ENCODE results near the gene NCKAP1.
"Not testable (repeated sequence)": the region's sequence is repeated elsewhere in the genome, so short reads cannot be mapped to it uniquely, and the experiment has no call there.

Gene NCKAP1

GRCh38 chr2:183027443-183027842 lies 10.8 kb downstream of the NCKAP1 start:
- H3K9me3 Mint-ChIP-seq = no peaks in the 10 kb centered on the region
- H3K36me3 Mint-ChIP-seq (ENCODE audit: low read depth) = no peaks in the 10 kb centered on the region
- H3K4me3 Mint-ChIP-seq = no peak overlapping the region
- ATAC-seq (no peak), DNase-seq (no peak)
- H3K27ac Mint-ChIP-seq = no peak overlapping the region
- H3K27me3 Mint-ChIP-seq = peaks cover 52% of the 10 kb centered on the region
- H3K4me1 Mint-ChIP-seq = no peaks in the 10 kb centered on the region

DNA sequence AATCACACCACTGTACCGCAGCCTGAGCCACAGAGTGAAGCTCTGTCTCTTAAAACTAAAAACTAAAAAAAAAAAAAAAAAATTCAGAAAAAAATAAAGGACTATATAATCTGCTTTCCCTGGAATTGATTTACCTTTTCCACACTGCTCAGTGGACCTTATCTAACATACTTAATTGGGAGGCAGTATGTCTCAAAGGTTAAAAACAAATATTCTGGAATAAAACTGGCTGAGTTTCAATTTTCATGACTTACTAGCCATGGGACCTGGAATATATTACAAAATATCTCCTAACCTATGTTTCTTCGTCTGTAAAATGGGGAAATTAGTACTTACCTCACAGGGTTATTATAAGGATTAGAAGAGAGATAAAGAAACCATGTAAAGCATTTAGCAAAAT lies 11.8 kb downstream of the NCKAP1 start:
- Mint-ChIP-seq H3K27ac (no peak overlapping the region), H3K9me3 (no peaks in the 10 kb centered on the region), H3K36me3 (ENCODE audit: low read depth) (peaks cover 3% of the 10 kb centered on the region), H3K27me3 (peaks cover 48% of the 10 kb centered on the region), H3K4me1 (no peaks in the 10 kb centered on the region), H3K4me3 (no peak overlapping the region)
- DNase-seq (no peak), ATAC-seq (no peak)

- DNase-seq = no peak
- no peak for ATAC-seq
- peaks cover 3% of the 10 kb centered on the region for H3K36me3 Mint-ChIP-seq (ENCODE audit: low read depth)
- peaks cover 49% of the 10 kb centered on the region for H3K27me3 Mint-ChIP-seq
- H3K4me1 Mint-ChIP-seq = no peaks in the 10 kb centered on the region
- H3K9me3 Mint-ChIP-seq = no peaks in the 10 kb centered on the region
- H3K4me3 Mint-ChIP-seq = no peak overlapping the region
- no peak overlapping the region for H3K27ac Mint-ChIP-seq
Observed at GRCh38 chr2:183025993-183026392, 12.3 kb downstream of the NCKAP1 start.

DNA sequence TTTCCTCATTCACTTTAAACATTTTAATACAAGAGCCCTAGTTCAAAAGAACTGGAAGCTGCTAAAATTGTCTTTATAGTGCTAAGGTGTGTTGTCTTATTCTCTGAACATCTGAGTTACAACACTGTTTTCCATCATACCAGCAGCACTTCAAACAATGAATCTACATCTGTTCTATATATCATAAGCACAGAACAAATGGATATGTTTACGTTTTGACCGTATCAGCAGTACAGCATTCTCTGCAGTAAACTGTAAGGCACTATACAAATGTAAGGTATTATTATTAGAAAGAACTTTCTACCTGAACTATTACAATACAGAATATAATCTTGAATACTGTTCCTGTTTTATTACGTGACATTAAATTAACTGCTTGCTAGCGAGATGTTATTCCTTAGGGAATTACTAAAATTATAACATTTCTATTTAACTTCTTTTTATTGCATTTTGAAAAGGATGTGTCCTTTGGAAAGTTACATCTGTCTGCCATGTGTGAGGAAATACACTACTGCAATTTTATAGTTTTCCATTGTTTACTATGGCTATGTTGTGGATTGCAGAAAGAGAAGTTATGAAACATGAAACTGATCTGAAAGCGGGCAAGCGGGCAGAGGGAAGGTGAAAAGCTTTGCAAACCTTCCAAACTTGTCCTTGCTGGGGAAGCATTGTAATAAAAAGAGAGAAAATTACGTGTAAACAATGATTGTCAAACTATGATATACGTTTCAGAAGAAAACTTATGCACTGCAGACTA lies 13.7 kb downstream of the NCKAP1 start:
- Mint-ChIP-seq H3K36me3 (ENCODE audit: low read depth) (peaks cover 3% of the 10 kb centered on the region), H3K27ac (no peak overlapping the region), H3K27me3 (peaks cover 47% of the 10 kb centered on the region), H3K4me1 (no peaks in the 10 kb centered on the region), H3K4me3 (no peak overlapping the region), H3K9me3 (no peaks in the 10 kb centered on the region)
- ATAC-seq (no peak), DNase-seq (no peak)

DNA sequence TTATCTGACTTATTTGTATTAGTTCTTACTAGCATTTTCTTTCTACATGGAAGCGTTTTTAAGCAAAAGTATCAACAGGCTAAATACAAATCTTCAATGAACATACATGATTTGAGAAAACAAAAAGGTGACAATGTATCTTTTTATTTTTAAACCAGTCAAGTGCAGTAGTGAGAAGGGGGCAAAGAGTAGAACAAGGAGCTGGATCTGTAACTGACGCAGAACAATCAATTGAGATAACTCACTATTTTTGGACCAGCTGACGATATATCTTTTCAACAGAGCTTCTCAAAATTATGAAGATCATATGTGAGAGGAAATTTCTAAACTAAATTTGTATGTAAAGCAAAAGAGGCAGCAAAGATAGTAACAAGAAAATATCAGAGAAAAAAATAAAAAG lies 15.5 kb downstream of the NCKAP1 start:
- Mint-ChIP-seq H3K4me3 (no peak overlapping the region), H3K27me3 (peaks cover 39% of the 10 kb centered on the region), H3K27ac (no peak overlapping the region), H3K4me1 (no peaks in the 10 kb centered on the region), H3K36me3 (ENCODE audit: low read depth) (peaks cover 3% of the 10 kb centered on the region), H3K9me3 (no peaks in the 10 kb centered on the region)
- no peak for DNase-seq
- no peak for ATAC-seq

GRCh38 chr2:183021613-183022012 lies 16.6 kb downstream of the NCKAP1 start:
- H3K27me3 Mint-ChIP-seq = peaks cover 33% of the 10 kb centered on the region
- no peak for DNase-seq
- H3K4me3 Mint-ChIP-seq = no peak overlapping the region
- no peaks in the 10 kb centered on the region for H3K9me3 Mint-ChIP-seq
- peaks cover 3% of the 10 kb centered on the region for H3K36me3 Mint-ChIP-seq (ENCODE audit: low read depth)
- no peak for ATAC-seq
- H3K4me1 Mint-ChIP-seq = no peaks in the 10 kb centered on the region
- H3K27ac Mint-ChIP-seq = no peak overlapping the region

- H3K27me3 Mint-ChIP-seq = peaks cover 29% of the 10 kb centered on the region
- no peak overlapping the region for H3K27ac Mint-ChIP-seq
- no peaks in the 10 kb centered on the region for H3K9me3 Mint-ChIP-seq
- ATAC-seq (no peak), DNase-seq (no peak)
- peaks cover 3% of the 10 kb centered on the region for H3K36me3 Mint-ChIP-seq (ENCODE audit: low read depth)
- H3K4me3 Mint-ChIP-seq = no peak overlapping the region
- H3K4me1 Mint-ChIP-seq = no peaks in the 10 kb centered on the region
Observed at GRCh38 chr2:183019718-183020442, 18.4 kb downstream of the NCKAP1 start.

- H3K4me3 Mint-ChIP-seq, H3K27ac Mint-ChIP-seq: not testable (repeated sequence)
- H3K27me3 Mint-ChIP-seq = peaks cover 32% of the 10 kb centered on the region
Observed at GRCh38 chr2:183017845-183018244, 20.4 kb downstream of the NCKAP1 start.

GRCh38 chr2:183014005-183014404 lies 24.3 kb downstream of the NCKAP1 start:
- H3K27ac Mint-ChIP-seq = no peak overlapping the region
- DNase-seq (no peak), ATAC-seq (no peak)
- peaks cover 20% of the 10 kb centered on the region for H3K27me3 Mint-ChIP-seq
- H3K4me3 Mint-ChIP-seq = no peak overlapping the region
- H3K36me3 Mint-ChIP-seq (ENCODE audit: low read depth) = no peaks in the 10 kb centered on the region
- H3K4me1 Mint-ChIP-seq = no peaks in the 10 kb centered on the region
- H3K9me3 Mint-ChIP-seq = no peaks in the 10 kb centered on the region

More at GRCh38 chr2:183017845-183018244, 20.4 kb downstream of the NCKAP1 start:
- not testable (repeated sequence) for H3K9me3 Mint-ChIP-seq; ATAC-seq; H3K4me1 Mint-ChIP-seq; H3K36me3 Mint-ChIP-seq (ENCODE audit: low read depth); DNase-seq

DNA sequence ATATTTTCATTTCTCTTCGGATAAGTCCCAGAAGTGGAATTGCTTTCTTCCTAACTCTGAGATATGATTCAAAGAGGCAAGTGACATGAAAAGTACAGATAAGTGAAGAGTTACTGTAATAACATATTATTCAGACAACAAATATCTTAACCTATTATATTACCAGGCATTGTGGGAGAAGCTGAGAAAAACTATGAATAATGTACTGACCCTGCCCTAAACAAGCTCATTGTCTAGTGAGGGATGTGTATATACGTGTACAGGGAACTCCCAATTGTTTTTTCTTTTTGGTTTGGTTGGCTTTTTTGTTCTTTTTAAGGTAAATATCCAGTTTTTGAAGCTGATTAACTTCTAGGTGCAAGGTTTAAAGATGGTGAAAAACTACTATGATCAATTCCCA lies 26.5 kb downstream of the NCKAP1 start:
- ATAC-seq = no peak
- Mint-ChIP-seq H3K27ac (no peak overlapping the region), H3K9me3 (no peaks in the 10 kb centered on the region), H3K27me3 (peaks cover 18% of the 10 kb centered on the region), H3K4me3 (no peak overlapping the region), H3K36me3 (ENCODE audit: low read depth) (no peaks in the 10 kb centered on the region), H3K4me1 (no peaks in the 10 kb centered on the region)
- DNase-seq = no peak

DNA sequence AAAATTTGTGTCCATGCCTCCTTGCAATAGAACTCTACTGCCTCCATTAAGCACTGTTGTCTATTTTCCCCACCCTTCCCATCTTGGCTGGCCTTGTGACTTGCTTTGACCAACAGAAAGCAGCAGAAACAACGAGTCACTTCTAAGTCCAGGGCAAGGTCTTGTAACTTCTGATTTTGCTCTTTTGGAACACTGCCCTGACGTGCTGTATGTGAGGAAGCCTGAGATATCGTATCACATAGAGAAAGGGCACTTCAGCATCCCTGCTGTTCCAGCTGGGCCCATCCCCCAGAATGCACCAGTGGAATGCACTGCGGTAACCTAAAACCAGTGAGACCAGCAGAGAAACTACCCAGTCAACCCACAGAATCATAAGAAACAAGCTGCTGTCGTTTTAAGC lies 28.1 kb downstream of the NCKAP1 start:
- no peak overlapping the region for H3K4me3 Mint-ChIP-seq
- H3K4me1 Mint-ChIP-seq = no peaks in the 10 kb centered on the region
- no peaks in the 10 kb centered on the region for H3K9me3 Mint-ChIP-seq
- no peaks in the 10 kb centered on the region for H3K36me3 Mint-ChIP-seq (ENCODE audit: low read depth)
- H3K27ac Mint-ChIP-seq = no peak overlapping the region
- peaks cover 12% of the 10 kb centered on the region for H3K27me3 Mint-ChIP-seq
- ATAC-seq = no peak
- no peak for DNase-seq

- no peaks in the 10 kb centered on the region for H3K36me3 Mint-ChIP-seq (ENCODE audit: low read depth)
- no peak overlapping the region for H3K4me3 Mint-ChIP-seq
- no peak overlapping the region for H3K27ac Mint-ChIP-seq
- H3K9me3 Mint-ChIP-seq = no peaks in the 10 kb centered on the region
- DNase-seq = no peak
- ATAC-seq = no peak
- peaks cover 12% of the 10 kb centered on the region for H3K27me3 Mint-ChIP-seq
- H3K4me1 Mint-ChIP-seq = no peaks in the 10 kb centered on the region
Observed at GRCh38 chr2:183009249-183009899, 28.9 kb downstream of the NCKAP1 start.

DNA sequence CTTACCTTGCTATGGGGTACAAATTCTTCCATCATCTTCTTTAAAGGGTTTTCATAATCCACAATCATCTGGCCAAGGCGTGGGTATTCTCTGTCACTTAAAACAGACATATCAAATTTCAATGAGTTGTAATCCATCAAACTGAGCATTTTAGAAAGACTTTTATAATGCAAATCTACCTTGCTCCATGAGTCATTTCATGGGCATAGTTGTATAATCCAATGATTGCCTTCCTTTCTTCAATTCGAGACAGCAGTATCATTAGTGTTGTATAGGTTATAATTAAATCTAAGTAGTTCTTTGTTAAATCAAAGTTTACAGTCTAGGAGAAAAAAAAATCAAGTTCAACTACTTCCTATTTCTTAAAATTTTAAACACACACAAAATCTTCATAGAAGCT lies 36.3 kb downstream of the NCKAP1 start:
- H3K4me1 Mint-ChIP-seq = no peaks in the 10 kb centered on the region
- no peak for DNase-seq
- no peaks in the 10 kb centered on the region for H3K36me3 Mint-ChIP-seq (ENCODE audit: low read depth)

DNA sequence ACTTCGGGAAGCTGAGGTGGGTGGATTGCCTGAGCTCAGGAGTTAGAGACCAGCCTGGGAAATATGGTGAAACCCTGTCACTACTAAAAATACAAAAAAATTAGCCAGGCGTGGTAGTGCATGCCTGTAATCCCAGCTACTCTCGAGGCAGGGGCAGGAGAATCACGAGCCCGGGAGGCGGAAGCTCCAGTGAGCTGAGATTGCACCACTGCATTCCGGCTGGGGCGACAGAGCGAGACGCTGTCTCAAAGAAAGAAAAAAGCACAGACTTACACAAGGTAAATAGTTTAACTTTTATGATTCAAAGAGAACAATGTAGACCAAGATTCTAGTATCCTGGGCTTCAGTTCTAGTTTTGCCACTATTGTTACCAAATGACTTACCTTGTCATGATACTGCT lies 37.4 kb downstream of the NCKAP1 start:
- Mint-ChIP-seq H3K27me3 (no peaks in the 10 kb centered on the region), H3K36me3 (ENCODE audit: low read depth) (no peaks in the 10 kb centered on the region), H3K27ac (no peak overlapping the region), H3K4me3 (no peak overlapping the region), H3K9me3 (no peaks in the 10 kb centered on the region), H3K4me1 (no peaks in the 10 kb centered on the region)
- DNase-seq (no peak), ATAC-seq (no peak)

More for the DNA sequence above, 36.3 kb downstream of the NCKAP1 start:
- Mint-ChIP-seq H3K27ac (no peak overlapping the region), H3K9me3 (no peaks in the 10 kb centered on the region), H3K27me3 (no peaks in the 10 kb centered on the region), H3K4me3 (no peak overlapping the region)
- ATAC-seq = no peak

Data from activated naive CD8-positive, alpha-beta T cell treated with anti-CD3 and anti-CD28 coated beads, Interleukin-2, amount 50 U/mL, for 24 hours (primary cell).